Liver (tissue), 9 donors: Measurements from ENCODE around the gene TBL1XR1. TPM values are rescaled to one million over a fixed set of nuclear protein-coding genes. Genes with fewer than 3 reads are reported as not detected.

Source experiments
- DNase-seq: peaks from one replicate; pipeline ENCODE4 v3.0.0-alpha.2; 2017; ENCODE audit warnings: low spot score
- H3K27ac ChIP-seq, 2 donors: one replicate each; pipeline ENCODE4 v1.7.0; 2013; ENCODE audit warnings: inconsistent platforms in 2 of 2, low read length in 2 of 2, control low read depth in 1 of 2, low read depth in 1 of 2, mild to moderate bottlenecking in 1 of 2
- H3K27me3 ChIP-seq, 4 donors: one replicate each; pipeline versions ENCODE4 v1.6.1 to v1.7.0; 2013; ENCODE audit warnings: low read length in 3 of 4, inconsistent platforms in 1 of 4, mild to moderate bottlenecking in 1 of 4, moderate library complexity in 1 of 4; ENCODE audit not compliant: control insufficient read depth in 4 of 4, insufficient read depth in 4 of 4
- H3K36me3 ChIP-seq, 4 donors: one replicate each; pipeline versions ENCODE4 v1.6.1 to v1.7.0; 2013; ENCODE audit warnings: low read length in 3 of 4, mild to moderate bottlenecking in 3 of 4, low read depth in 1 of 4, moderate library complexity in 1 of 4; ENCODE audit not compliant: control insufficient read depth in 4 of 4, insufficient read depth in 3 of 4
- H3K4me1 ChIP-seq, 4 donors: one replicate each; pipeline versions ENCODE4 v1.6.1 to v1.7.0; 2013; ENCODE audit warnings: low read length in 3 of 4, mild to moderate bottlenecking in 3 of 4, moderate library complexity in 1 of 4; ENCODE audit not compliant: control insufficient read depth in 4 of 4, insufficient read depth in 4 of 4
- H3K4me3 ChIP-seq, 3 donors: one replicate each; pipeline versions ENCODE4 v1.6.1 to v1.7.0; 2013; ENCODE audit warnings: low read length in 3 of 3, control low read depth in 1 of 3, low read depth in 1 of 3, mild to moderate bottlenecking in 1 of 3
- H3K9ac ChIP-seq, 2 donors: one replicate each; pipeline ENCODE4 v1.7.0; 2013; ENCODE audit warnings: low read length in 2 of 2, mild to moderate bottlenecking in 2 of 2, moderate library complexity in 2 of 2, control low read depth in 1 of 2, low read depth in 1 of 2
- H3K9me3 ChIP-seq, 4 donors: one replicate each; pipeline versions ENCODE4 v1.6.1 to v1.7.0; 2013; ENCODE audit warnings: low read length in 3 of 4; ENCODE audit not compliant: control insufficient read depth in 4 of 4
- EGR1 ChIP-seq, 2 donors: IDR thresholded peaks; 2 replicates each; pipeline ENCODE4 v1.6.1; 2016 to 2018; ENCODE audit warnings: antibody characterized with exemption in 2 of 2, low read depth in 2 of 2
- FOXA1 ChIP-seq: IDR thresholded peaks from 2 replicates; pipeline ENCODE4 v1.6.1; 2016; ENCODE audit warnings: antibody characterized with exemption
- HNF4A ChIP-seq, 2 donors: conservative IDR thresholded peaks; 2 replicates each; pipeline ENCODE4 v1.6.1; 2016; ENCODE audit warnings: antibody characterized with exemption in 2 of 2, mild to moderate bottlenecking in 2 of 2
- JUND ChIP-seq, 2 donors: IDR thresholded peaks; 2 replicates each; pipeline ENCODE4 v1.6.1; 2016; ENCODE audit warnings: antibody characterized with exemption in 2 of 2
- NR2F2 ChIP-seq: IDR thresholded peaks from 2 replicates; pipeline ENCODE4 v1.6.1; 2016; ENCODE audit warnings: antibody characterized with exemption
- RXRA ChIP-seq, 2 donors: IDR thresholded peaks; 2 replicates each; pipeline ENCODE4 v1.6.1; 2017 to 2018; ENCODE audit warnings: antibody characterized with exemption in 2 of 2, mild to moderate bottlenecking in 1 of 2
- SP1 ChIP-seq: IDR thresholded peaks from 2 replicates; pipeline ENCODE4 v1.6.1; 2018; ENCODE audit warnings: antibody characterized with exemption, mild to moderate bottlenecking
- WGBS: extraction: QIAGEN DNeasy Blood & Tissue Kit; methylation state at CpG from one replicate; pipeline ENCODE4 v1.1.7; 2013; 5-methylcytosine and 5-hydroxymethylcytosine counted together
- polyA plus RNA-seq, 2 donors: library from polyadenylated mRNA; stranded (reverse) in 1 of 2; unstranded in 1 of 2; fragments of 200-250 nt in 1 of 2; fragments of >200 nt in 1 of 2; fragmentation: Nextera tagmentation in 1 of 2; extraction: Ambion mirVana in 1 of 2; gene quantifications; one replicate each; pipeline versions ENCODE4 v1.2.1 to v1.2.3, GENCODE V29; 2013 to 2015
- total RNA-seq, 2 donors: library from RNA; depleted of rRNA; stranded (reverse); fragments of >200 nt; gene quantifications; one replicate each; pipeline ENCODE4 v1.2.3, GENCODE V29; 2014
- TF ChIP-seq, protein P1 (sequence below): IDR thresholded peaks from 2 replicates; pipeline ENCODE4 v1.6.1; 2016; ENCODE audit warnings: antibody characterized with exemption
- TF ChIP-seq, protein P2 (sequence below): IDR thresholded peaks from 2 replicates; pipeline ENCODE4 v1.6.1; 2016; ENCODE audit warnings: antibody characterized with exemption
- TF ChIP-seq, protein P3 (sequence below): fragments of 150-350 bp; IDR thresholded peaks from 2 replicates; pipeline ENCODE4 v1.5.1; 2017; ENCODE audit warnings: improper control_type of control experiment, low read depth, low read length; ENCODE audit not compliant: missing input control
- TF ChIP-seq, protein P4 (sequence below): IDR thresholded peaks from 2 replicates; pipeline ENCODE4 v1.6.1; 2016; ENCODE audit warnings: antibody characterized with exemption, mild to moderate bottlenecking
- TF ChIP-seq, protein P5 (sequence below): IDR thresholded peaks from 2 replicates; pipeline ENCODE4 v1.6.1; 2016; ENCODE audit warnings: antibody characterized with exemption
- donor health status: healthy.
- donor health status: healthy.
- donor health status: healthy.
- donor health status: healthy.
- donor health status: healthy.

The TBL1XR1 gene
- total and polyA plus RNA-seq, 4 donors, result 10.3 to 65.9 (median 33.2) TPM

DNA sequence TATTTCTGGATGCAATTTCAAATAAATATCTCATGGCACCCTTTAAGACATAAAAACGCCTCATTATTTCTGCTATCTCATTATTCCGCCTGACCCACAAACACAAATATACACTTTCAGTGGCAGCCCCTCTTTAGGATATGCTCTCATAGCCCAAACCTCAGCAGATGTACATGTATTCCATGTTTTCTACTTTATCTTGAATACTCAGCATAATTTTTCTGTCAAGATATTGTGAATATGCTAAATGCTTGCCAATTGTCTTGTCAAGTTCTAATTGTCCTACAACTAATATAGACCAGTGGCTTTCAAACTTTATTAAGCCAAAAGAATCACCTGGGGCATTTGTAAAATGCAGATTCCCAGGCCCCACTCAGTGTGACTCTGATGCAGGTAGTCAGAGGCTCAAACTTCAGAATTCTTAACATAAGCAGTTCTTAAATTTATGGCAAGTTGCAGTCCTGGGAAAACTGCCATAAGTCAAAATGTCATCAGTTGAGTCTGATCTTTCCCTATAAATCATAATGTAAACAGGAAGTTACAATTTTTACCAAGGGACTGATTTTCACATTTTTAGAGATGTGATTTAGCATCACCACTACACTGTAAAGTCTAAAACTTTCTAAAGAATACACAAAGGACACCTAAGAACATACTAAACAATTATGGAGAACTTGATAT lies 135.1 kb downstream of the TBL1XR1 start:
- H3K9me3 ChIP-seq, result no peaks in the 10 kb centered on the region
- H3K9ac ChIP-seq, result no peak overlapping the region
- H3K36me3 ChIP-seq, result no peaks in the 10 kb centered on the region
- no peak overlapping the region for H3K27ac ChIP-seq
- TF ChIP-seq FOXA1, result no peak
- TF ChIP-seq RXRA (IDR thresholded peaks at IDR 0.05), result no peak
- TF ChIP-seq NR2F2, result no peak
- TF ChIP-seq, protein P1, sequence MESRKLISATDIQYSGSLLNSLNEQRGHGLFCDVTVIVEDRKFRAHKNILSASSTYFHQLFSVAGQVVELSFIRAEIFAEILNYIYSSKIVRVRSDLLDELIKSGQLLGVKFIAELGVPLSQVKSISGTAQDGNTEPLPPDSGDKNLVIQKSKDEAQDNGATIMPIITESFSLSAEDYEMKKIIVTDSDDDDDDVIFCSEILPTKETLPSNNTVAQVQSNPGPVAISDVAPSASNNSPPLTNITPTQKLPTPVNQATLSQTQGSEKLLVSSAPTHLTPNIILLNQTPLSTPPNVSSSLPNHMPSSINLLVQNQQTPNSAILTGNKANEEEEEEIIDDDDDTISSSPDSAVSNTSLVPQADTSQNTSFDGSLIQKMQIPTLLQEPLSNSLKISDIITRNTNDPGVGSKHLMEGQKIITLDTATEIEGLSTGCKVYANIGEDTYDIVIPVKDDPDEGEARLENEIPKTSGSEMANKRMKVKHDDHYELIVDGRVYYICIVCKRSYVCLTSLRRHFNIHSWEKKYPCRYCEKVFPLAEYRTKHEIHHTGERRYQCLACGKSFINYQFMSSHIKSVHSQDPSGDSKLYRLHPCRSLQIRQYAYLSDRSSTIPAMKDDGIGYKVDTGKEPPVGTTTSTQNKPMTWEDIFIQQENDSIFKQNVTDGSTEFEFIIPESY, result no peak
- TF ChIP-seq, protein P2, sequence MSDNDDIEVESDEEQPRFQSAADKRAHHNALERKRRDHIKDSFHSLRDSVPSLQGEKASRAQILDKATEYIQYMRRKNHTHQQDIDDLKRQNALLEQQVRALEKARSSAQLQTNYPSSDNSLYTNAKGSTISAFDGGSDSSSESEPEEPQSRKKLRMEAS, result no peak
- TF ChIP-seq JUND (IDR thresholded peaks at IDR 0.05), result no peak
- no peak for TF ChIP-seq SP1
- TF ChIP-seq EGR1 (IDR thresholded peaks at IDR 0.05; ENCODE audit: low read depth in 2 of 2), result no peak
- TF ChIP-seq, protein P3, sequence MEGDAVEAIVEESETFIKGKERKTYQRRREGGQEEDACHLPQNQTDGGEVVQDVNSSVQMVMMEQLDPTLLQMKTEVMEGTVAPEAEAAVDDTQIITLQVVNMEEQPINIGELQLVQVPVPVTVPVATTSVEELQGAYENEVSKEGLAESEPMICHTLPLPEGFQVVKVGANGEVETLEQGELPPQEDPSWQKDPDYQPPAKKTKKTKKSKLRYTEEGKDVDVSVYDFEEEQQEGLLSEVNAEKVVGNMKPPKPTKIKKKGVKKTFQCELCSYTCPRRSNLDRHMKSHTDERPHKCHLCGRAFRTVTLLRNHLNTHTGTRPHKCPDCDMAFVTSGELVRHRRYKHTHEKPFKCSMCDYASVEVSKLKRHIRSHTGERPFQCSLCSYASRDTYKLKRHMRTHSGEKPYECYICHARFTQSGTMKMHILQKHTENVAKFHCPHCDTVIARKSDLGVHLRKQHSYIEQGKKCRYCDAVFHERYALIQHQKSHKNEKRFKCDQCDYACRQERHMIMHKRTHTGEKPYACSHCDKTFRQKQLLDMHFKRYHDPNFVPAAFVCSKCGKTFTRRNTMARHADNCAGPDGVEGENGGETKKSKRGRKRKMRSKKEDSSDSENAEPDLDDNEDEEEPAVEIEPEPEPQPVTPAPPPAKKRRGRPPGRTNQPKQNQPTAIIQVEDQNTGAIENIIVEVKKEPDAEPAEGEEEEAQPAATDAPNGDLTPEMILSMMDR, result no peak
- TF ChIP-seq, protein P4, sequence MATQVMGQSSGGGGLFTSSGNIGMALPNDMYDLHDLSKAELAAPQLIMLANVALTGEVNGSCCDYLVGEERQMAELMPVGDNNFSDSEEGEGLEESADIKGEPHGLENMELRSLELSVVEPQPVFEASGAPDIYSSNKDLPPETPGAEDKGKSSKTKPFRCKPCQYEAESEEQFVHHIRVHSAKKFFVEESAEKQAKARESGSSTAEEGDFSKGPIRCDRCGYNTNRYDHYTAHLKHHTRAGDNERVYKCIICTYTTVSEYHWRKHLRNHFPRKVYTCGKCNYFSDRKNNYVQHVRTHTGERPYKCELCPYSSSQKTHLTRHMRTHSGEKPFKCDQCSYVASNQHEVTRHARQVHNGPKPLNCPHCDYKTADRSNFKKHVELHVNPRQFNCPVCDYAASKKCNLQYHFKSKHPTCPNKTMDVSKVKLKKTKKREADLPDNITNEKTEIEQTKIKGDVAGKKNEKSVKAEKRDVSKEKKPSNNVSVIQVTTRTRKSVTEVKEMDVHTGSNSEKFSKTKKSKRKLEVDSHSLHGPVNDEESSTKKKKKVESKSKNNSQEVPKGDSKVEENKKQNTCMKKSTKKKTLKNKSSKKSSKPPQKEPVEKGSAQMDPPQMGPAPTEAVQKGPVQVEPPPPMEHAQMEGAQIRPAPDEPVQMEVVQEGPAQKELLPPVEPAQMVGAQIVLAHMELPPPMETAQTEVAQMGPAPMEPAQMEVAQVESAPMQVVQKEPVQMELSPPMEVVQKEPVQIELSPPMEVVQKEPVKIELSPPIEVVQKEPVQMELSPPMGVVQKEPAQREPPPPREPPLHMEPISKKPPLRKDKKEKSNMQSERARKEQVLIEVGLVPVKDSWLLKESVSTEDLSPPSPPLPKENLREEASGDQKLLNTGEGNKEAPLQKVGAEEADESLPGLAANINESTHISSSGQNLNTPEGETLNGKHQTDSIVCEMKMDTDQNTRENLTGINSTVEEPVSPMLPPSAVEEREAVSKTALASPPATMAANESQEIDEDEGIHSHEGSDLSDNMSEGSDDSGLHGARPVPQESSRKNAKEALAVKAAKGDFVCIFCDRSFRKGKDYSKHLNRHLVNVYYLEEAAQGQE, result no peak
- H3K4me3 ChIP-seq, result no peak overlapping the region
- no peak for DNase-seq
- H3K27me3 ChIP-seq, result no peaks in the 10 kb centered on the region
- peaks cover 0 to 3% (median 2%) of the 10 kb centered on the region in 4 donors for H3K4me1 ChIP-seq
- 90% methylated on average over 2 of the region's 2 CpGs for WGBS

DNA sequence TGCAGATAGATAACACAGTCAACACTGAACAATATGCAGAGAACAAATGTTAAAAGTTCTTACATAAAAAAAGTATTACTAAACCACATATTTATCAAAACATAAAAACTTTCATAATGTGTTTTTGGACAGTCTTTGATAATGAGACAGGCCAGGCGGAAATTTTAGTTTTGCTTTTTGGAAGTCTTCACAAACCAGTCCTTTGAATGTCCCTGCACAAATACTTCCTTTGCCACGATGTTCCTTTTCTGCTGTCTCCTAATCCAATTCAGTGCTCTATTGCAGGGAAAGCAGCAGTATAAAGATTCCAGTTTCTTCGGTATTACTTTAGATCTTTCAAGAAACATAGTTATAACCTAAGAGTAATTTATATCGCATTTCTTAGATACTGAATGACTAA lies 135.9 kb downstream of the TBL1XR1 start:
- peaks cover 0 to 3% (median 2%) of the 10 kb centered on the region in 4 donors for H3K4me1 ChIP-seq
- H3K9ac ChIP-seq, result no peak overlapping the region
- no peak overlapping the region for H3K4me3 ChIP-seq
- WGBS, result 84% methylated on average over 4 of the region's 4 CpGs
- no peak for TF ChIP-seq HNF4A (conservative IDR thresholded peaks at IDR 0.05)
- TF ChIP-seq RXRA (IDR thresholded peaks at IDR 0.05), result no peak
- TF ChIP-seq EGR1 (IDR thresholded peaks at IDR 0.05; ENCODE audit: low read depth in 2 of 2), result no peak
- TF ChIP-seq, protein P5, sequence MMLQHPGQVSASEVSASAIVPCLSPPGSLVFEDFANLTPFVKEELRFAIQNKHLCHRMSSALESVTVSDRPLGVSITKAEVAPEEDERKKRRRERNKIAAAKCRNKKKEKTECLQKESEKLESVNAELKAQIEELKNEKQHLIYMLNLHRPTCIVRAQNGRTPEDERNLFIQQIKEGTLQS, result no peak
- TF ChIP-seq, protein P4, result no peak
- no peak for TF ChIP-seq FOXA1
- no peak for TF ChIP-seq NR2F2
- no peak overlapping the region for H3K27ac ChIP-seq
- H3K9me3 ChIP-seq, result no peaks in the 10 kb centered on the region
- H3K36me3 ChIP-seq, result no peaks in the 10 kb centered on the region
- no peak for DNase-seq
- H3K27me3 ChIP-seq, result no peaks in the 10 kb centered on the region
